GM19397 (cell line): ENCODE data around the gene IAH1.

Experiments
- ATAC-seq: cut with Tn5 transposase; IDR thresholded peaks from one replicate; pipeline ENCODE4 v1.9.1; 2021; ENCODE audit warnings: mild to moderate bottlenecking, moderate library complexity; ENCODE audit not compliant: unreplicated experiment

The IAH1 gene

GRCh38 chr2:9527995-9528787 lies 53.8 kb downstream of the IAH1 start:
- no peak for ATAC-seq

GRCh38 chr2:9532421-9532820 lies 58.1 kb downstream of the IAH1 start:
- no peak for ATAC-seq

- ATAC-seq = no peak
Observed at GRCh38 chr2:9533663-9534062, 59.3 kb downstream of the IAH1 start.

- no peak for ATAC-seq
Observed at GRCh38 chr2:9535177-9535576, 60.8 kb downstream of the IAH1 start.

GRCh38 chr2:9536504-9536903 lies 62.2 kb downstream of the IAH1 start:
- ATAC-seq = no peak

GRCh38 chr2:9538000-9538507 lies 63.7 kb downstream of the IAH1 start:
- ATAC-seq = no peak
